Mesangial cell (primary cell): Measurements from ENCODE around the gene IQGAP2. TPM values are rescaled to one million over a fixed set of nuclear protein-coding genes. Genes with fewer than 3 reads are reported as not detected.

Experiments
- total RNA-seq: library from RNA; depleted of rRNA; stranded (reverse); fragments of >200 nt; gene quantifications from 2 replicates; pipeline ENCODE4 v1.2.3, GENCODE V29; 2015

Gene IQGAP2, protein sequence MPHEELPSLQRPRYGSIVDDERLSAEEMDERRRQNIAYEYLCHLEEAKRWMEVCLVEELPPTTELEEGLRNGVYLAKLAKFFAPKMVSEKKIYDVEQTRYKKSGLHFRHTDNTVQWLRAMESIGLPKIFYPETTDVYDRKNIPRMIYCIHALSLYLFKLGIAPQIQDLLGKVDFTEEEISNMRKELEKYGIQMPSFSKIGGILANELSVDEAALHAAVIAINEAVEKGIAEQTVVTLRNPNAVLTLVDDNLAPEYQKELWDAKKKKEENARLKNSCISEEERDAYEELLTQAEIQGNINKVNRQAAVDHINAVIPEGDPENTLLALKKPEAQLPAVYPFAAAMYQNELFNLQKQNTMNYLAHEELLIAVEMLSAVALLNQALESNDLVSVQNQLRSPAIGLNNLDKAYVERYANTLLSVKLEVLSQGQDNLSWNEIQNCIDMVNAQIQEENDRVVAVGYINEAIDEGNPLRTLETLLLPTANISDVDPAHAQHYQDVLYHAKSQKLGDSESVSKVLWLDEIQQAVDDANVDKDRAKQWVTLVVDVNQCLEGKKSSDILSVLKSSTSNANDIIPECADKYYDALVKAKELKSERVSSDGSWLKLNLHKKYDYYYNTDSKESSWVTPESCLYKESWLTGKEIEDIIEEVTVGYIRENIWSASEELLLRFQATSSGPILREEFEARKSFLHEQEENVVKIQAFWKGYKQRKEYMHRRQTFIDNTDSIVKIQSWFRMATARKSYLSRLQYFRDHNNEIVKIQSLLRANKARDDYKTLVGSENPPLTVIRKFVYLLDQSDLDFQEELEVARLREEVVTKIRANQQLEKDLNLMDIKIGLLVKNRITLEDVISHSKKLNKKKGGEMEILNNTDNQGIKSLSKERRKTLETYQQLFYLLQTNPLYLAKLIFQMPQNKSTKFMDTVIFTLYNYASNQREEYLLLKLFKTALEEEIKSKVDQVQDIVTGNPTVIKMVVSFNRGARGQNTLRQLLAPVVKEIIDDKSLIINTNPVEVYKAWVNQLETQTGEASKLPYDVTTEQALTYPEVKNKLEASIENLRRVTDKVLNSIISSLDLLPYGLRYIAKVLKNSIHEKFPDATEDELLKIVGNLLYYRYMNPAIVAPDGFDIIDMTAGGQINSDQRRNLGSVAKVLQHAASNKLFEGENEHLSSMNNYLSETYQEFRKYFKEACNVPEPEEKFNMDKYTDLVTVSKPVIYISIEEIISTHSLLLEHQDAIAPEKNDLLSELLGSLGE (N-terminal part only)
- total RNA-seq = 1.5 and 1.9 TPM in 2 replicates

DNA sequence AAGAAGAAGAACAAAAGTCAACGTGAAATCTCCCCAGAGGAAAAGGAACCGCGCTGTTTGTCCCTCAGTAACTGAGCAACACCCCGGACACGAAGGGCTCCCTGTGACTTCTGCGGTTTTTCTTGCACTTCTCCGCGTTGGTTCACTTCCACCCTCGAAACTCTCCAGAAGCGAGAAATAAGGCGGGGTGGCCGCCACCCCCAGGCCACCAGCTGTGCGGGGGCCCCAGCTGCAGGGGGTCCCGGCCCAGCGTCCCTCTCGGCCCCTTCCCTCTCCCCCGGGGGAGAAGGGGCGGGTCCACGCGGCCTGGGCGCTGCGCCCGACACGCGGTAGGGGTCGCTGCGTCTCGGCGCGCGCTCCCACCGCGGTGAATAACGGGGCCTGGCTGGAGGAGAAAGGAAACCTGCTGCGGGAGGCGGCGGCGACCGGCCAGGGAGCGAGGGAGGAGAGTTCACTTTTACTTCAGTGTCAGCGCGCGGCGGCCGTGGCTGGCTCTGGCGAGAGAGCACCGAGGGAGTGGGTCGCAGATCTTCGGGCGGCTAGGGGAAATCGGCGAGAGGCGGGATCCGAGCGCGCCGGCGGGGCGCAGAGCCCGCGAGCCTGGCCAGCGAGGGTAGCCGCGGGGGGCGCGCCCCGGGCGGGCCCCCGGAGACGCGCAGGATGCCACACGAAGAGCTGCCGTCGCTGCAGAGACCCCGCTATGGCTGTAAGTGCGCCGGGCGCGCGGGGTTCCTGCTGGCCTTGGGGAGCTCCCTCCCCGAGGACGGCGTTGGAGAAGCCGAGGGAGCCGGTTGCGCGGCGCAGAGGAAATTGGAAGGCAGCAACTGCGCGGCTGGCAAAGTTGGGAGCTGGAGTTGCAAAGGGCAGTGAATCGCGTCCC lies at the start of gene IQGAP2:
IQGAP2 (plus strand) TSS at position 400 of the 880 bp plus-strand sequence; CDS start at position 661, 261 bp downstream.

GRCh38 chr5:76622973-76623596 lies 220.0 kb downstream of the IQGAP2 start, which contains the start of gene F2RL2:
TSS of gene F2RL2 (minus strand) at chr5:76623403. CDS start at chr5:76623230, 173 bp downstream.

DNA sequence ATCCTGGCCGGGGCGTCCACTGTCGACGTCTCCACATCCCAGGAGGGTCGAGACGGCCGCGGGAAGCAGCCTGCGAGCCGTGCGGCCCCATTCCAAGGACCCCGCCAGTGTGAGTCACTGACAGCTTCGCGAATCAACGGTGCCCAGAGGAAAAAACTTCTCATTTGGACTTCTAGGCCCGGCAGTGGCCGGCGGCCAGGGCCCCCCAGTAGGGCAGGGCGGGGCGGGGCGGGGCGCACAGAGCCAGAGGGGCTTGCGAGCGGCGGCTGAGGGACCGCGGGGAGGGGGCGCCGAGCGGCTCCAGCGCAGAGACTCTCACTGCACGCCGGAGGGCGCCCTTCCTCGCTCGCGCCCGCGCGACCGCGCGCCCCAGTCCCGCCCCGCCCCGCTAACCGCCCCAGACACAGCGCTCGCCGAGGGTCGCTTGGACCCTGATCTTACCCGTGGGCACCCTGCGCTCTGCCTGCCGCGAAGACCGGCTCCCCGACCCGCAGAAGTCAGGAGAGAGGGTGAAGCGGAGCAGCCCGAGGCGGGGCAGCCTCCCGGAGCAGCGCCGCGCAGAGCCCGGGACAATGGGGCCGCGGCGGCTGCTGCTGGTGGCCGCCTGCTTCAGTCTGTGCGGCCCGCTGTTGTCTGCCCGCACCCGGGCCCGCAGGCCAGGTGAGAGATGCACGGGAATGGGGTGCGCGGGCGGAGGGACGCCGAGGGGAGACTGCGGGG lies 312.8 kb downstream of the IQGAP2 start, which contains the start of gene F2R:
F2R (plus strand) TSS at position 391 of the 720 bp plus-strand sequence; CDS start at position 573, 182 bp downstream.

Other genes starting within 250 kb of the IQGAP2 start
- 18.3 and 58.7 TPM in 2 replicates for gene F2RL2, start 220.1 kb downstream of the IQGAP2 start, total RNA-seq